ENCODE results near the gene TLN1.

GRCh38 chr9:35682520-35683315, 49.3 kb downstream of the TLN1 start:
- TF ChIP-seq EZH2 (IDR thresholded peaks at IDR 0.05; ENCODE audit: insufficient read depth, poor library complexity, severe bottlenecking) (no peak), EZH2phosphoT487 (IDR thresholded peaks at IDR 0.05; ENCODE audit: insufficient read depth, low read depth) (no peak)
